ENCODE measurements around the gene USP5. TPM values are rescaled to one million over a fixed set of nuclear protein-coding genes. Genes with fewer than 3 reads are reported as not detected.

USP5 gene
- total and polyA plus RNA-seq, 8 donors = 20.9 to 69.4 (median 32.4) TPM

DNA sequence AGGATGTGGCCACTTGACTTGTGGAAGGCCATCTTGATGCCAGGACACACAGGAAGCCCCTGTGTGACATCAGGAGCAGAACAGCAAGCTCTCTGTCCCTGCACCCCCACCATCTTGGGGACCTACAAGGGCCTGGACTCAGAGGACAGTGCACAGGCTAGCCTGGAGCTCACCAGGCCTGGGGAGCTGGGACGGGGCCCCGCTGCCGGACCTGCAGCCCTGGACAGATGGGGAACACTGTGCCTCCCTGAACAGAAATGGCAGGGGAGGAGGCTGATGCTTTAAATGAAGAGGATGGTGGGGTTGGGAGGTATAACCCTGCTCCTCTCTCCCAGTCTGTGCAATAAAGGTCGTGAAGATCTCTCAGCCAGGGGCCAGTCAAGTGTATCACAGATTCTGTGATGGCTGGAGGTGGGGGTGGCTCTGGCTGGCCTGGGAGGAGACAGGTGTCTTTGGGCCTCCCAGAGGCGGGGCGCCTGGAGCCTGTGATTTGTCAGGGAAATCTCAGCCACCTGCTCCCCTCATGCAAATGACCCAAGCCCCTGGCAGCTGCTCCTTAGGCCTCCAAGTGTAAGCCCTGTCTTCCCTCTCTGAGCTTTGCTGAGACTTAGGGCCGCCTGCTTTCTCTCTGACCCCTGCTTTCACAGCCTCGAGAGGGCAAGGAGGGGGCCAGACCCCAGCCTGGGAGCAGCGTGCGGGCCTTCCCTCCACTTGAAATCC, 12.3 kb upstream of the USP5 start:
- H3K4me1 ChIP-seq = peaks cover 0 to 21% (median 5%) of the 10 kb centered on the region in 4 donors
- peaks cover 0 to 60% (median 47%) of the 10 kb centered on the region in 4 donors for H3K36me3 ChIP-seq
- no peak overlapping the region for H3K4me3 ChIP-seq
- peak; percentile 44 to 53 for DNase-seq
- H3K27ac ChIP-seq = no peak overlapping the region
- TF ChIP-seq EP300 (IDR thresholded peaks at IDR 0.05) (no peak), POLR2AphosphoS5 (IDR thresholded peaks at IDR 0.05) (no peak), POLR2A (IDR thresholded peaks at IDR 0.05) (no peak)
- TF ChIP-seq, protein P1, sequence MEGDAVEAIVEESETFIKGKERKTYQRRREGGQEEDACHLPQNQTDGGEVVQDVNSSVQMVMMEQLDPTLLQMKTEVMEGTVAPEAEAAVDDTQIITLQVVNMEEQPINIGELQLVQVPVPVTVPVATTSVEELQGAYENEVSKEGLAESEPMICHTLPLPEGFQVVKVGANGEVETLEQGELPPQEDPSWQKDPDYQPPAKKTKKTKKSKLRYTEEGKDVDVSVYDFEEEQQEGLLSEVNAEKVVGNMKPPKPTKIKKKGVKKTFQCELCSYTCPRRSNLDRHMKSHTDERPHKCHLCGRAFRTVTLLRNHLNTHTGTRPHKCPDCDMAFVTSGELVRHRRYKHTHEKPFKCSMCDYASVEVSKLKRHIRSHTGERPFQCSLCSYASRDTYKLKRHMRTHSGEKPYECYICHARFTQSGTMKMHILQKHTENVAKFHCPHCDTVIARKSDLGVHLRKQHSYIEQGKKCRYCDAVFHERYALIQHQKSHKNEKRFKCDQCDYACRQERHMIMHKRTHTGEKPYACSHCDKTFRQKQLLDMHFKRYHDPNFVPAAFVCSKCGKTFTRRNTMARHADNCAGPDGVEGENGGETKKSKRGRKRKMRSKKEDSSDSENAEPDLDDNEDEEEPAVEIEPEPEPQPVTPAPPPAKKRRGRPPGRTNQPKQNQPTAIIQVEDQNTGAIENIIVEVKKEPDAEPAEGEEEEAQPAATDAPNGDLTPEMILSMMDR (IDR thresholded peaks at IDR 0.05) = no peak
- intact Hi-C loops (cut with DNase I; ENCODE audit: low total_unique reads) = no loop called here
- no peaks in the 10 kb centered on the region for H3K9me3 ChIP-seq
- WGBS, 5 donors = 77 to 82% (median 79%) methylated on average over 8 to 10 of the region's 10 CpGs
- no peaks in the 10 kb centered on the region for H3K27me3 ChIP-seq

DNA sequence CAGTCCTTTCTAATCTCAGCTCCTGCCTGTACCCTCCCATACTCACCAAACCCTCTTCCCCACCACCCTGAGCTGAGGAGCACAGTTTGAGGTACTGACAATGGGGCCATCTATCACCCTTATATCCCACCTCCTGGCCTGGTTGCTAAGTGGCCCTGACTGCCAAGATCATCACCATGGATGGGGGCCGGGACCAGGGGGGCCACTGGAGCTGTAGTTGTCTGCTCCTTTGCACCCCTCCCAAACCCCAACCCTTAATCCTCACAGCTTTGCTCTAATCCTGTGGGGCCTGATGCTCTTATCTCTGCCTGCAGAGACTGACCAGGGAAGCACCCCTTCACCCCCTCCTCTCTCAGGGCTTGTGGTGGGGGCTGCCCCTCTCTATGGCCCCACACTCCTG, 11.6 kb upstream of the USP5 start:
- DNase-seq = no peak
- H3K4me3 ChIP-seq = no peak overlapping the region
- WGBS, 5 donors = 50 to 68% (median 53%) methylated on average over 1 of the region's 1 CpG
- TF ChIP-seq EP300 (IDR thresholded peaks at IDR 0.05) (no peak), POLR2A (IDR thresholded peaks at IDR 0.05) (no peak), POLR2AphosphoS5 (IDR thresholded peaks at IDR 0.05) (no peak)
- TF ChIP-seq, protein P1 (IDR thresholded peaks at IDR 0.05) = no peak
- H3K36me3 ChIP-seq = peaks cover 0 to 62% (median 51%) of the 10 kb centered on the region in 4 donors
- H3K4me1 ChIP-seq = peaks cover 0 to 21% (median 5%) of the 10 kb centered on the region in 4 donors
- peak overlapping the region in 1 of 5 donors; percentile 14 for H3K27ac ChIP-seq
- H3K9me3 ChIP-seq = no peaks in the 10 kb centered on the region
- no peaks in the 10 kb centered on the region for H3K27me3 ChIP-seq
- intact Hi-C loops (cut with DNase I; ENCODE audit: low total_unique reads) = no loop called here

DNA sequence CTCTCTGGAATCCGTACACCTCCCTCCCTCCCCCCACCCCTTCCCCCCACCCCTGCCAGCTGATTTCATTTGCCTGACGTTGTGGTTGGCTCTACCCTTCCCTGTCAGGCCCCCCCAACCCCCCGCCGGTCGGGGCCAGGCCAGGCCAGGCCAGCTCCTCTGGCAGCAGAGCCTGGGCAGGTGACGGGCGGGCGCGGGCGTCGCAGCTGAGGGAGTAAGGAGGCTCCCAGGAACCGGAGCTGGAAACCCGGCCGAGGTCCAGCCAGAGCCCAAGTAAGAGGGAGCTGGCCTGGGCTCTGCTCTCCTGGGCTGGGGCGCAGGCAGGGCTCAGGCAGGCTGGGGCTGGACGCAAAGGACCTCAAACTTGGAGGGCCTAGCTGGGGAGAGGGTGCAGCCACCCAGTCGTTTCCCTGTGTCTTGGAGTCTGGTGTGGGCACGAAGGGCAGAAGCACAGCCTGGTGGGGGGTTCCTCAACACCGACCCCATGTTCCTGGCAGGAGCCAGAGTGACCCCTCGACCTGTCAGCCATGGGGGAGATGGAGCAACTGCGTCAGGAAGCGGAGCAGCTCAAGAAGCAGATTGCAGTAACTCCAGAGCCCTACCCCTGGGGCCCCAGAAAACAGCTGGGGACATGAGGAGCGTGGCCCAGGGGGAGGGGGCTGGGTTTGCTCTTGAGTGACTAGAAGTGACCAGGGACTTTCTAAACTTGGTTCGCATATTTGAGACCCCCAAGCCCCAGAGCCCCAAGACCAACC, 11.0 kb upstream of the USP5 start, which contains the start of gene GNB3:
TSS of gene GNB3 (plus strand) at position 165 of the 755 bp plus-strand sequence. CDS start at position 528, 363 bp downstream.
- no peak for TF ChIP-seq POLR2A (IDR thresholded peaks at IDR 0.05)
- TF ChIP-seq EP300 (IDR thresholded peaks at IDR 0.05) = no peak
- TF ChIP-seq, protein P1 (IDR thresholded peaks at IDR 0.05) = no peak
- TF ChIP-seq POLR2AphosphoS5 (IDR thresholded peaks at IDR 0.05) = no peak
- H3K27me3 ChIP-seq = no peaks in the 10 kb centered on the region
- no peak for DNase-seq
- peak within 1 kb of the TSS in 1 of 5 donors; percentile 14 for H3K27ac ChIP-seq
- H3K4me3 ChIP-seq = no peak within 1 kb of the TSS
- no peaks in the 10 kb centered on the region for H3K9me3 ChIP-seq
- peaks cover 0 to 21% (median 4%) of the 10 kb centered on the region in 4 donors for H3K4me1 ChIP-seq
- WGBS, 5 donors = 45 to 64% (median 56%) methylated on average over 10 to 24 of the region's 24 CpGs
- intact Hi-C loops (cut with DNase I; ENCODE audit: low total_unique reads) = no loop called here
- peaks cover 0 to 68% (median 57%) of the 10 kb centered on the region in 4 donors for H3K36me3 ChIP-seq

DNA sequence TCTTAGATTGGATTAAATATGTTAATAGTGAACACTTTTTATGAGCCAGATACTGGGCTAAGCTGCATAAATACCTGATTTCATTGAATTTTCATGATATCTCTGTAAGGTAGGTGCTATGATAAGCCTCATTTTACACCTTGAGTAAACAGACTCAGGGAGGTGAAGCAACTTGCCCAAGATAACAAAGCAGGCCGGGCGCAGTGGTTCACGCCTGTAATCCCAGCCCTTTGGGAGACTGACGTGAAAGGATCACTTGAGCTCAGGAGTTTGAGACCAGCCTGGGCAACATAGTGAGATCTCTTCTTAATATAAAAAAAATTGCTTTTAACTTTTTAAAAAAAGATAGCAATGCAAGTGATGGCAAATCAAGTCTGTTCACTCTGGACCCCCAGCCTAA, 9.9 kb upstream of the USP5 start:
- intact Hi-C loops (cut with DNase I; ENCODE audit: low total_unique reads) = no loop called here
- no peak for TF ChIP-seq POLR2AphosphoS5 (IDR thresholded peaks at IDR 0.05)
- TF ChIP-seq POLR2A (IDR thresholded peaks at IDR 0.05) = no peak
- TF ChIP-seq, protein P1 (IDR thresholded peaks at IDR 0.05) = no peak
- no peak for TF ChIP-seq EP300 (IDR thresholded peaks at IDR 0.05)
- no peak overlapping the region for H3K27ac ChIP-seq
- no peaks in the 10 kb centered on the region for H3K27me3 ChIP-seq
- 39 to 70% (median 51%) methylated on average over 4 of the region's 4 CpGs for WGBS, 5 donors
- no peak overlapping the region for H3K4me3 ChIP-seq
- no peaks in the 10 kb centered on the region for H3K9me3 ChIP-seq
- peak in 1 of 2 donors; percentile 52 for DNase-seq
- peaks cover 0 to 21% (median 3%) of the 10 kb centered on the region in 4 donors for H3K4me1 ChIP-seq
- H3K36me3 ChIP-seq = peaks cover 0 to 74% (median 62%) of the 10 kb centered on the region in 4 donors

Measured in stomach (tissue), 9 donors.